Activated CD4-positive, alpha-beta memory T cell treated with anti-CD3 and anti-CD28 coated beads for 36 hours (primary cell): ENCODE measurements around the gene TLDC2. TPM values are rescaled to one million over a fixed set of nuclear protein-coding genes. Genes with fewer than 3 reads are reported as not detected.
"Not testable (repeated sequence)": the region's sequence is repeated elsewhere in the genome, so short reads cannot be mapped to it uniquely, and the experiment has no call there.

Experiments
- CTCF ChIA-PET: fragments of 350-600 bp; sonication (Branson Sonifier 250); formaldehyde crosslinking; loops from one replicate; lab custom pipeline; 2021; ENCODE audit warnings: antibody characterized with exemption, inconsistent platforms; lab: Charles Lee
- POLR2A ChIA-PET: fragments of 350-600 bp; sonication (Branson Sonifier 250); formaldehyde crosslinking; loops from one replicate; lab custom pipeline; 2021; ENCODE audit warnings: antibody characterized with exemption; lab: Charles Lee
- DNase-seq: peaks from one replicate; pipeline ENCODE4 v3.0.0-alpha.2; 2020
- H3K27ac Mint-ChIP-seq: one replicate; pipeline ENCODE4 v1.8.0; 2021; ENCODE audit warnings: mixed read lengths
- H3K27me3 Mint-ChIP-seq: one replicate; pipeline ENCODE4 v1.8.0; 2021; ENCODE audit warnings: mixed read lengths
- H3K36me3 Mint-ChIP-seq: one replicate; pipeline ENCODE4 v1.8.0; 2021; ENCODE audit warnings: mixed read lengths
- H3K4me1 Mint-ChIP-seq: one replicate; pipeline ENCODE4 v1.8.0; 2021; ENCODE audit warnings: low read depth, mixed read lengths
- H3K4me3 Mint-ChIP-seq: one replicate; pipeline ENCODE4 v1.8.0; 2021; ENCODE audit warnings: mild to moderate bottlenecking, mixed read lengths
- H3K9me3 Mint-ChIP-seq: one replicate; pipeline ENCODE4 v1.8.0; 2021; ENCODE audit warnings: mixed read lengths
- intact Hi-C: fragments of 100-400 bp; cut with micrococcal nuclease; formaldehyde crosslinking; loops from one replicate; pipeline ENCODE4 v1.15.1; 2023
- total RNA-seq, 2 experiments: library from RNA; stranded (reverse); gene quantifications; one replicate each; pipeline ENCODE4 v1.2.3, GENCODE V29; 2021

The TLDC2 gene
- total RNA-seq, 2 experiments from 2014 or later = not detected

GRCh38 chr20:36893801-36894200, 17.9 kb downstream of the TLDC2 start:
- H3K27ac Mint-ChIP-seq = peak overlapping the region; percentile 36
- H3K4me1 Mint-ChIP-seq = peaks cover 24% of the 10 kb centered on the region
- peaks cover 48% of the 10 kb centered on the region for H3K36me3 Mint-ChIP-seq
- DNase-seq = no peak
- ChIA-PET CTCF (interaction anchor here (0.7 to 1.1 kb wide), 2 partner anchors 58 to 119 kb away, joined by 3 to 4 read pairs; no protein-coding TSS in a partner anchor), POLR2A (no interaction called here)
- H3K9me3 Mint-ChIP-seq = no peaks in the 10 kb centered on the region
- H3K4me3 Mint-ChIP-seq = no peak overlapping the region
- no peaks in the 10 kb centered on the region for H3K27me3 Mint-ChIP-seq
- intact Hi-C loops = no loop called here

- no peaks in the 10 kb centered on the region for H3K27me3 Mint-ChIP-seq
- no peak overlapping the region for H3K4me3 Mint-ChIP-seq
- peak overlapping the region; percentile 77 for H3K27ac Mint-ChIP-seq
- peaks cover 49% of the 10 kb centered on the region for H3K36me3 Mint-ChIP-seq
- ChIA-PET CTCF (interaction anchor here (0.7 to 1.0 kb wide), 4 partner anchors 12 to 757 kb away, joined by 3 to 4 read pairs (median 3); no protein-coding TSS in a partner anchor), POLR2A (interaction anchor here (0.6 kb wide), 1 partner anchor 127 kb away, joined by 4 read pairs; no protein-coding TSS in a partner anchor)
- peak; percentile 56 for DNase-seq
- intact Hi-C loops = no loop called here
- no peaks in the 10 kb centered on the region for H3K9me3 Mint-ChIP-seq
- H3K4me1 Mint-ChIP-seq = peaks cover 20% of the 10 kb centered on the region
These were observed 19.1 kb downstream of the TLDC2 start for GRCh38 chr20:36895036-36895435.

- POLR2A ChIA-PET = interaction anchor here (0.7 kb wide), 1 partner anchor 16 kb away, joined by 4 read pairs; no protein-coding TSS in a partner anchor
- peaks cover 28% of the 10 kb centered on the region for H3K36me3 Mint-ChIP-seq
These were observed 28.8 kb downstream of the TLDC2 start for GRCh38 chr20:36904690-36905089.

GRCh38 chr20:36905566-36905965, 29.6 kb downstream of the TLDC2 start:
- H3K27ac Mint-ChIP-seq = not testable (repeated sequence)
- POLR2A ChIA-PET = interaction anchor here (0.7 kb wide), 1 partner anchor 117 kb away, joined by 3 read pairs; no protein-coding TSS in a partner anchor

More at GRCh38 chr20:36904690-36905089, 28.8 kb downstream of the TLDC2 start:
- H3K27me3 Mint-ChIP-seq = no peaks in the 10 kb centered on the region
- peak overlapping the region; percentile 66 for H3K27ac Mint-ChIP-seq
- peaks cover 8% of the 10 kb centered on the region for H3K4me1 Mint-ChIP-seq
- intact Hi-C loops = no loop called here
- CTCF ChIA-PET = interaction anchor here (0.7 kb wide), 1 partner anchor 33 kb away, joined by 5 read pairs; no protein-coding TSS in a partner anchor
- no peak for DNase-seq
- H3K9me3 Mint-ChIP-seq = no peaks in the 10 kb centered on the region
- no peak overlapping the region for H3K4me3 Mint-ChIP-seq

GRCh38 chr20:36906086-36906485, 30.1 kb downstream of the TLDC2 start:
- intact Hi-C loops, H3K4me3 Mint-ChIP-seq, H3K4me1 Mint-ChIP-seq, H3K27me3 Mint-ChIP-seq, DNase-seq, H3K9me3 Mint-ChIP-seq, H3K27ac Mint-ChIP-seq: not testable (repeated sequence)
- H3K36me3 Mint-ChIP-seq = peaks cover 27% of the 10 kb centered on the region
- POLR2A ChIA-PET = interaction anchor here (0.7 kb wide), 1 partner anchor 116 kb away, joined by 3 read pairs; no protein-coding TSS in a partner anchor
- CTCF ChIA-PET = interaction anchor here (0.6 kb wide), 1 partner anchor 463 kb away, joined by 3 read pairs; no protein-coding TSS in a partner anchor

More at GRCh38 chr20:36905566-36905965, 29.6 kb downstream of the TLDC2 start:
- H3K4me1 Mint-ChIP-seq, H3K27me3 Mint-ChIP-seq, H3K9me3 Mint-ChIP-seq, H3K4me3 Mint-ChIP-seq, intact Hi-C loops, DNase-seq, CTCF ChIA-PET: not testable (repeated sequence)
- H3K36me3 Mint-ChIP-seq = peaks cover 27% of the 10 kb centered on the region

- no peak for DNase-seq
- POLR2A ChIA-PET = no interaction called here
- intact Hi-C loops = no loop called here
- no peaks in the 10 kb centered on the region for H3K9me3 Mint-ChIP-seq
- peaks cover 28% of the 10 kb centered on the region for H3K36me3 Mint-ChIP-seq
- CTCF ChIA-PET = interaction anchor here (1.5 kb wide), 1 partner anchor 100 kb away, joined by 6 read pairs; no protein-coding TSS in a partner anchor
- no peak overlapping the region for H3K4me3 Mint-ChIP-seq
- H3K27me3 Mint-ChIP-seq = no peaks in the 10 kb centered on the region
- no peak overlapping the region for H3K27ac Mint-ChIP-seq
- peaks cover 8% of the 10 kb centered on the region for H3K4me1 Mint-ChIP-seq
These were observed 32.7 kb downstream of the TLDC2 start for GRCh38 chr20:36908603-36909002.

GRCh38 chr20:36916199-36916598, 40.3 kb downstream of the TLDC2 start:
- intact Hi-C loops = no loop called here
- Mint-ChIP-seq H3K4me1 (peaks cover 4% of the 10 kb centered on the region), H3K4me3 (no peak overlapping the region), H3K27ac (no peak overlapping the region), H3K27me3 (no peaks in the 10 kb centered on the region), H3K36me3 (peaks cover 30% of the 10 kb centered on the region), H3K9me3 (no peaks in the 10 kb centered on the region)
- no peak for DNase-seq
- POLR2A ChIA-PET = no interaction called here
- CTCF ChIA-PET = interaction anchor here (1.2 kb wide), 2 partner anchors 9 to 42 kb away, joined by 3 read pairs; no protein-coding TSS in a partner anchor

GRCh38 chr20:36917240-36917639, 41.3 kb downstream of the TLDC2 start:
- intact Hi-C loops = no loop called here
- DNase-seq = no peak
- ChIA-PET POLR2A (no interaction called here), CTCF (interaction anchor here (1.2 kb wide), 2 partner anchors 8 to 41 kb away, joined by 3 read pairs; no protein-coding TSS in a partner anchor)
- H3K9me3 Mint-ChIP-seq = no peaks in the 10 kb centered on the region
- H3K27me3 Mint-ChIP-seq = no peaks in the 10 kb centered on the region
- peaks cover 21% of the 10 kb centered on the region for H3K36me3 Mint-ChIP-seq
- H3K4me3 Mint-ChIP-seq = no peak overlapping the region
- no peak overlapping the region for H3K27ac Mint-ChIP-seq
- peaks cover 4% of the 10 kb centered on the region for H3K4me1 Mint-ChIP-seq

GRCh38 chr20:36917943-36918342, 42.0 kb downstream of the TLDC2 start:
- Mint-ChIP-seq H3K4me3 (no peak overlapping the region), H3K4me1 (peaks cover 4% of the 10 kb centered on the region), H3K9me3 (no peaks in the 10 kb centered on the region), H3K27me3 (no peaks in the 10 kb centered on the region), H3K27ac (no peak overlapping the region), H3K36me3 (peaks cover 19% of the 10 kb centered on the region)
- intact Hi-C loops = no loop called here
- peak; percentile 41 for DNase-seq
- ChIA-PET CTCF (no interaction called here), POLR2A (no interaction called here)

- Mint-ChIP-seq H3K9me3 (no peaks in the 10 kb centered on the region), H3K36me3 (peaks cover 14% of the 10 kb centered on the region), H3K27me3 (no peaks in the 10 kb centered on the region), H3K4me3 (no peak overlapping the region), H3K4me1 (peaks cover 11% of the 10 kb centered on the region), H3K27ac (peak overlapping the region; percentile 70)
- DNase-seq = no peak
- intact Hi-C loops = no loop called here
- ChIA-PET CTCF (interaction anchor here (0.6 to 3.6 kb wide), 17 partner anchors 8 to 966 kb away, joined by 3 to 14 read pairs (median 4); partner anchors contain the start of genes DSN1 and SCAND1), POLR2A (interaction anchor here (0.6 kb wide), 1 partner anchor 29 kb away, joined by 4 read pairs; no protein-coding TSS in a partner anchor)
These were observed 43.9 kb downstream of the TLDC2 start for GRCh38 chr20:36919715-36920333.

GRCh38 chr20:36920334-36920730, 44.4 kb downstream of the TLDC2 start:
- Mint-ChIP-seq H3K4me3 (no peak overlapping the region), H3K27ac (no peak overlapping the region), H3K36me3 (peaks cover 12% of the 10 kb centered on the region), H3K27me3 (no peaks in the 10 kb centered on the region), H3K9me3 (no peaks in the 10 kb centered on the region), H3K4me1 (peaks cover 15% of the 10 kb centered on the region)
- intact Hi-C loops = no loop called here
- POLR2A ChIA-PET = interaction anchor here (0.6 kb wide), 1 partner anchor 30 kb away, joined by 4 read pairs; no protein-coding TSS in a partner anchor
- CTCF ChIA-PET = interaction anchor here (0.6 to 3.6 kb wide), 12 partner anchors 10 to 966 kb away, joined by 3 to 14 read pairs (median 4); partner anchors contain the start of genes DSN1 and SCAND1
- DNase-seq = no peak
